B cell (primary cell): Measurements from ENCODE around the gene SLC35E1. TPM values are rescaled to one million over a fixed set of nuclear protein-coding genes. Genes with fewer than 3 reads are reported as not detected.
"Not testable (repeated sequence)": the region's sequence is repeated elsewhere in the genome, so short reads cannot be mapped to it uniquely, and the experiment has no call there.

Source experiments
- ATAC-seq: fragments of 200-7000 bp; cut with Tn5 transposase; one replicate; pipeline ENCODE4 v1.10.0; 2021; ENCODE audit warnings: low read depth, mild to moderate bottlenecking, moderate number of reproducible peaks, moderate library complexity
- CTCF ChIA-PET: fragments of 350-600 bp; sonication (Branson Sonifier 250); formaldehyde crosslinking; loops from one replicate; lab custom pipeline; 2021; ENCODE audit warnings: antibody characterized with exemption, inconsistent platforms; lab: Charles Lee
- POLR2A ChIA-PET: fragments of 350-600 bp; sonication (Branson Sonifier 250); formaldehyde crosslinking; loops from one replicate; lab custom pipeline; 2021; ENCODE audit warnings: antibody characterized with exemption; lab: Charles Lee
- DNase-seq: peaks from one replicate; pipeline ENCODE4 v3.0.0; 2013
- H2AFZ ChIP-seq: 2 replicates; pipeline ENCODE4 v1.6.1; 2012; ENCODE audit warnings: mild to moderate bottlenecking, low read depth, low read length; ENCODE audit not compliant: insufficient read depth, poor library complexity, severe bottlenecking
- H3K27ac ChIP-seq, 2 donors: 1 replicate in 1 of 2; 2 replicates in 1 of 2; pipeline ENCODE4 v1.5.1; 2012 to 2013; ENCODE audit warnings: low read length in 2 of 2, mild to moderate bottlenecking in 2 of 2, moderate library complexity in 1 of 2
- H3K27me3 ChIP-seq, 4 experiments: fragments of 200-600 bp in 1 of 4; sonication (generic) in 1 of 4; replicated peaks in 1 of 4; 1 replicate in 2 of 4; 2 replicates in 2 of 4; pipeline versions ENCODE4 v1.6.1 to v1.7.0; 2013 to 2016; ENCODE audit warnings: low read length in 3 of 4, mild to moderate bottlenecking in 2 of 4, mixed read lengths in 1 of 4, moderate library complexity in 1 of 4; ENCODE audit not compliant: insufficient read depth in 4 of 4, control insufficient read depth in 3 of 4; ENCODE audit errors: control extremely low read depth in 1 of 4
- H3K36me3 ChIP-seq, 2 experiments: replicated peaks in 1 of 2; 1 replicate in 1 of 2; 2 replicates in 1 of 2; pipeline versions ENCODE4 v1.6.1 to v1.7.1; 2013; ENCODE audit warnings: low read length in 1 of 2; ENCODE audit not compliant: insufficient read depth in 2 of 2, control insufficient read depth in 1 of 2; ENCODE audit errors: control extremely low read depth in 1 of 2, extremely low read depth in 1 of 2
- H3K4me1 ChIP-seq, 2 donors: fragments of 200-600 bp in 1 of 2; sonication (generic) in 1 of 2; 1 replicate in 1 of 2; 2 replicates in 1 of 2; pipeline versions ENCODE4 v1.5.1 to v1.6.1; 2013 to 2017; ENCODE audit warnings: low read length in 2 of 2; ENCODE audit not compliant: control insufficient read depth in 2 of 2, insufficient read depth in 2 of 2
- H3K4me2 ChIP-seq: replicated peaks from 2 replicates; pipeline ENCODE3; 2012; ENCODE audit warnings: mild to moderate bottlenecking, low read depth, low read length; ENCODE audit not compliant: poor library complexity, severe bottlenecking
- H3K4me3 ChIP-seq, 5 experiments: fragments of 200-600 bp in 1 of 5; sonication (generic) in 1 of 5; 1 replicate in 3 of 5; 2 replicates in 2 of 5; pipeline versions ENCODE4 v1.5.1 to v1.7.0; 2011 to 2016; ENCODE audit warnings: low read length in 4 of 5, mild to moderate bottlenecking in 4 of 5, low read depth in 2 of 5, control low read depth in 1 of 5, moderate library complexity in 1 of 5; ENCODE audit not compliant: insufficient read depth in 1 of 5; ENCODE audit errors: control extremely low read depth in 1 of 5, extremely low read depth in 1 of 5
- H3K79me2 ChIP-seq: fragments of 200-600 bp; sonication (generic); one replicate; pipeline ENCODE4 v1.6.0; 2016; ENCODE audit warnings: low read length; ENCODE audit not compliant: control insufficient read depth, insufficient read depth
- H3K9ac ChIP-seq: fragments of 200-600 bp; sonication (generic); 2 replicates; pipeline ENCODE4 v1.6.1; 2017; ENCODE audit warnings: mild to moderate bottlenecking, low read length, moderate library complexity
- H3K9me3 ChIP-seq, 3 donors: one replicate each; pipeline versions ENCODE4 v1.6.1 to v1.7.1; 2013; ENCODE audit warnings: low read length in 2 of 3; ENCODE audit not compliant: control insufficient read depth in 2 of 3, insufficient read depth in 1 of 3; ENCODE audit errors: control extremely low read depth in 1 of 3
- H4K20me1 ChIP-seq: 2 replicates; pipeline ENCODE4 v1.6.0; 2012; ENCODE audit warnings: mild to moderate bottlenecking, low read length; ENCODE audit not compliant: insufficient read depth, control insufficient read depth, poor library complexity, severe bottlenecking
- H3K27ac Mint-ChIP-seq: one replicate; pipeline ENCODE4 v1.8.0; 2021; ENCODE audit warnings: mixed read lengths
- H3K27me3 Mint-ChIP-seq: one replicate; pipeline ENCODE4 v1.8.0; 2021; ENCODE audit warnings: mixed read lengths
- H3K4me1 Mint-ChIP-seq: one replicate; pipeline ENCODE4 v1.8.0; 2021; ENCODE audit warnings: mixed read lengths
- H3K4me3 Mint-ChIP-seq: one replicate; pipeline ENCODE4 v1.8.0; 2021; ENCODE audit warnings: mixed read lengths
- H3K9me3 Mint-ChIP-seq: one replicate; pipeline ENCODE4 v1.8.0; 2022; ENCODE audit warnings: mixed read lengths; ENCODE audit not compliant: insufficient read depth
- EZH2 ChIP-seq: IDR thresholded peaks from 2 replicates; pipeline ENCODE4 v1.6.1; 2012; ENCODE audit warnings: borderline replicate concordance, low read depth, mild to moderate bottlenecking, moderate library complexity, low read length; ENCODE audit not compliant: insufficient read depth, poor library complexity, severe bottlenecking
- WGBS: methylation state at CpG from one replicate; pipeline ENCODE4 v1.1.5; 2013; ENCODE audit warnings: missing lambda C conversion rate; ENCODE audit not compliant: insufficient coverage; 5-methylcytosine and 5-hydroxymethylcytosine counted together
- intact Hi-C: fragments of 100-400 bp; cut with micrococcal nuclease; formaldehyde crosslinking; loops from one replicate; pipeline ENCODE4 v1.10.0; 2022
- polyA plus RNA-seq: library from polyadenylated mRNA; depleted of rRNA; stranded (reverse); fragments of >200 nt; gene quantifications from 2 replicates; pipeline ENCODE4 v1.2.3, GENCODE V29; 2012
- total RNA-seq, 2 donors: library from RNA; stranded (reverse); fragments of 120-200 nt in 1 of 2; gene quantifications; 1 replicate in 1 of 2; 2 replicates in 1 of 2; pipeline versions ENCODE4 v1.2.3 to v1.2.4, GENCODE V29; 2013 to 2022
- TF ChIP-seq, protein P1 (sequence below): fragments of 200-600 bp; IDR thresholded peaks from one replicate; pipeline ENCODE4 v1.8.0; 2022; ENCODE audit warnings: antibody characterized with exemption, mild to moderate bottlenecking

Gene SLC35E1
- total and polyA plus RNA-seq, 2 donors (not counting 1 experiment from before 2014, with no cell fraction given), result 23.4 to 46.8 TPM

DNA sequence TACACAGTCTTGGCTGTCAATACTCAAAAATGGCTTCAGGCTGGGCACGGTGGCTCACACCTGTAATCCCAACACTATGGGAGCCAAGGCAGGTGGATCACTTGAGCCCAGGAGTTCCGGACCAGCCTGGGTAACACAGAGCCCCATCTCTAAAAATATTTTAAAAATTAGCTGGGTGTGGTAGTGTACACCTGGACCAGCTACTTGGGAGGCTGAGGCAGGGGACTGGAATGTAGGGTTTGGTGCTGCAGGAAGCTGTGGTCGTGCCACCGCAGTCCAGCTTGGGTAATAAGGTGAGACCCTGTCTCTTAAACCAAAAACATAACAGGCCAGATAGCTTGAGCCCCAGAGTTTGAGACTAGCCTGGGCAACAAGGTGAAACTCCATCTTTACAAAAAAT lies 23.3 kb downstream of the SLC35E1 start:
- H3K4me1 ChIP-seq, result peaks cover 9 to 17% of the 10 kb centered on the region in 2 donors
- no peaks in the 10 kb centered on the region for H3K27me3 ChIP-seq
- H3K4me2 ChIP-seq, result no peak overlapping the region
- DNase-seq (no peak), ATAC-seq (no peak)
- POLR2A ChIA-PET, result no interaction called here
- Mint-ChIP-seq H3K9me3 (no peaks in the 10 kb centered on the region), H3K4me1 (peaks cover 11% of the 10 kb centered on the region), H3K4me3 (no peak overlapping the region), H3K27me3 (no peaks in the 10 kb centered on the region), H3K27ac (no peak overlapping the region)
- peaks cover 4% of the 10 kb centered on the region for H4K20me1 ChIP-seq
- TF ChIP-seq, protein P1, sequence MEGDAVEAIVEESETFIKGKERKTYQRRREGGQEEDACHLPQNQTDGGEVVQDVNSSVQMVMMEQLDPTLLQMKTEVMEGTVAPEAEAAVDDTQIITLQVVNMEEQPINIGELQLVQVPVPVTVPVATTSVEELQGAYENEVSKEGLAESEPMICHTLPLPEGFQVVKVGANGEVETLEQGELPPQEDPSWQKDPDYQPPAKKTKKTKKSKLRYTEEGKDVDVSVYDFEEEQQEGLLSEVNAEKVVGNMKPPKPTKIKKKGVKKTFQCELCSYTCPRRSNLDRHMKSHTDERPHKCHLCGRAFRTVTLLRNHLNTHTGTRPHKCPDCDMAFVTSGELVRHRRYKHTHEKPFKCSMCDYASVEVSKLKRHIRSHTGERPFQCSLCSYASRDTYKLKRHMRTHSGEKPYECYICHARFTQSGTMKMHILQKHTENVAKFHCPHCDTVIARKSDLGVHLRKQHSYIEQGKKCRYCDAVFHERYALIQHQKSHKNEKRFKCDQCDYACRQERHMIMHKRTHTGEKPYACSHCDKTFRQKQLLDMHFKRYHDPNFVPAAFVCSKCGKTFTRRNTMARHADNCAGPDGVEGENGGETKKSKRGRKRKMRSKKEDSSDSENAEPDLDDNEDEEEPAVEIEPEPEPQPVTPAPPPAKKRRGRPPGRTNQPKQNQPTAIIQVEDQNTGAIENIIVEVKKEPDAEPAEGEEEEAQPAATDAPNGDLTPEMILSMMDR, result no peak
- no peak for TF ChIP-seq EZH2
- no peak overlapping the region for H3K4me3 ChIP-seq
- H3K9me3 ChIP-seq, result no peaks in the 10 kb centered on the region
- H3K79me2 ChIP-seq, result peaks cover 45% of the 10 kb centered on the region
- H3K36me3 ChIP-seq, result peaks cover 1 to 19% of the 10 kb centered on the region in 2 experiments
- H2AFZ ChIP-seq, result no peak overlapping the region
- intact Hi-C loops, result no loop called here
- no peak overlapping the region for H3K27ac ChIP-seq
- WGBS, result no CpG with 5 or more reads among the region's 4 CpGs
- H3K9ac ChIP-seq, result no peak overlapping the region
- CTCF ChIA-PET, result no interaction called here

DNA sequence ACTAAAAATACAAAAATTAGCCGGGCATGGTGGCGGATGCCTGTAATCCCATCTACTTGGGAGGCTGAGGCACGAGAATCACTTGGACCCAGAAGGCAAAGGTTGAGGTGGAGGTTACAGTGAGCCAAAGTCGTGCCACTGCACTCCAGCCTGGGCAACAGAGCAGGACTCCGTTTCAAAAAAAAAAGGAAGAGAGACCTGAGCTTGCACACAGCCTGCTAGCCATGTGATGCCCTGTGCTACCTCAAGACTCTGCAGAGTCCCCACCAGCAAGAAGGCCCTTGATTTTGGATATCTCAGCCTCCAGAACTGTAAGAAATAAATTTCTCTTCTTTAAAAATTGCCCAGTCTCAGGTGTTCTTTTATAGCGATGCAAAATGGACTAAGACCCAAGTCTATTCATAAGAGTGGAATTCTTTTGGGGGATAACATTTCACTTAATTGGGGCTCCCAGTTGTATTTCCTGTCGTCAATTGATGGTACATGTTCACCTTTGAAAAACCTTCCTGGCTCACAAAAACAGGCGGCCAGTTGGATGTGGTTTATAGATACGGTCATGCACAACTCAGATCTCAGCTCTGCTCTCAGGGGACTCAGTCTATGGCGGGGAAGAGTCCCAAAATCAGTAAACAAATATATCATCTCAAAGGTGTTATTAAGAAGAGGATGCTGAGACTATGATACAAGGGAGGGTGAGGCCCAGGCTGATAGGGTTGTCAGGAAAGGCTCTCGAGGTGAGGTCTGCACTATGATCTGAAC lies 27.6 kb downstream of the SLC35E1 start:
- peak overlapping the region; percentile 36 for H3K4me2 ChIP-seq
- Mint-ChIP-seq H3K27ac (peak overlapping the region; percentile 88), H3K4me3 (peak overlapping the region; percentile 68), H3K4me1 (peaks cover 36% of the 10 kb centered on the region), H3K27me3 (no peaks in the 10 kb centered on the region), H3K9me3 (no peaks in the 10 kb centered on the region)
- no peaks in the 10 kb centered on the region for H3K9me3 ChIP-seq
- H3K79me2 ChIP-seq, result peaks cover 80% of the 10 kb centered on the region
- H2AFZ ChIP-seq, result no peak overlapping the region
- WGBS, result 67% methylated on average over 5 of the region's 11 CpGs
- ATAC-seq (no peak), DNase-seq (peak; percentile 51)
- H4K20me1 ChIP-seq, result peaks cover 29% of the 10 kb centered on the region
- TF ChIP-seq, protein P1, result no peak
- peak overlapping the region; percentile 5 to 41 for H3K27ac ChIP-seq
- H3K4me3 ChIP-seq, result no peak overlapping the region
- intact Hi-C loops, result loop anchor here (5.0 kb wide), 1 partner anchor 347 kb away; the partner anchor contains the start of gene AP1M1
- CTCF ChIA-PET, result no interaction called here
- H3K36me3 ChIP-seq, result peaks cover 0 to 6% of the 10 kb centered on the region in 2 experiments
- POLR2A ChIA-PET, result interaction anchor here (1.2 to 1.5 kb wide), 2 partner anchors 40 to 43 kb away, joined by 5 to 7 read pairs; no protein-coding TSS in a partner anchor
- peaks cover 29 to 49% of the 10 kb centered on the region in 2 donors for H3K4me1 ChIP-seq
- no peaks in the 10 kb centered on the region for H3K27me3 ChIP-seq
- peak overlapping the region; percentile 27 for H3K9ac ChIP-seq

DNA sequence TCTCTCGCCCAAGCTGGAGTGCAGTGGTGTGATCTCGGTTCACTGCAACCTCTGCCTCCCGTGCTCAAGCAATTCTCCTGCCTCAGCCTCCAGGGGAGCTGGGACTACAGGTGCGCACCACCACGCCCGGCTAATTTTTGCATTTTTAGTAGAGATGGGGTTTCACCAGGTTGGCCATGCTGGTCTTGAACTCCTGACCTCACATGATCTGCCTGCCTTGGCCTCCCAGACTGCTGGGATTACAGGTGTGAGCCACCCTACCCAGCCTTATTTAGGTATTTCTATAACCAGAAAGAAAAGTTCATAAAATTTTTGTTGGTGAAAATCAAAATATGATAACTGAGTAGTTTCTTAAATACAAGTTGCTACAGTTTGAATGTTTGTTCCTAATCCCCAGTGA lies 28.5 kb downstream of the SLC35E1 start:
- peaks cover 29 to 52% of the 10 kb centered on the region in 2 donors for H3K4me1 ChIP-seq
- CTCF ChIA-PET, result interaction anchor here (1.1 kb wide), 1 partner anchor 179 kb away, joined by 3 read pairs; no protein-coding TSS in a partner anchor
- not testable (repeated sequence) for H2AFZ ChIP-seq, ATAC-seq, H3K9me3 Mint-ChIP-seq, H3K4me3 ChIP-seq, DNase-seq, H3K27me3 ChIP-seq, H3K9me3 ChIP-seq, H3K27me3 Mint-ChIP-seq
- Mint-ChIP-seq H3K4me3 (peak overlapping the region; percentile 91), H3K27ac (peak overlapping the region; percentile 59), H3K4me1 (peaks cover 42% of the 10 kb centered on the region)
- peak overlapping the region; percentile 79 for H3K4me2 ChIP-seq
- H3K36me3 ChIP-seq, result peaks cover 0 to 10% of the 10 kb centered on the region in 2 experiments
- intact Hi-C loops, result loop anchor here (5.0 kb wide), 1 partner anchor 346 kb away; the partner anchor contains the start of gene AP1M1
- H3K9ac ChIP-seq, result peak overlapping the region; percentile 80
- POLR2A ChIA-PET, result interaction anchor here (0.6 to 1.6 kb wide), 7 partner anchors 13 to 1772 kb away, joined by 3 to 8 read pairs (median 4); partner anchors contain the start of genes SMIM7 and TMEM38A
- H3K79me2 ChIP-seq, result peaks cover 84% of the 10 kb centered on the region
- H4K20me1 ChIP-seq, result peaks cover 38% of the 10 kb centered on the region
- peak overlapping the region in 1 of 2 donors; percentile 77 for H3K27ac ChIP-seq
- WGBS, result no CpG with 5 or more reads among the region's 6 CpGs
